GM18867 (cell line): ENCODE results near the gene EMID1.

Experiments
- ATAC-seq: cut with Tn5 transposase; IDR thresholded peaks from one replicate; pipeline ENCODE4 v1.9.1; 2021; ENCODE audit warnings: mild to moderate bottlenecking, moderate library complexity; ENCODE audit not compliant: unreplicated experiment

EMID1 gene

DNA sequence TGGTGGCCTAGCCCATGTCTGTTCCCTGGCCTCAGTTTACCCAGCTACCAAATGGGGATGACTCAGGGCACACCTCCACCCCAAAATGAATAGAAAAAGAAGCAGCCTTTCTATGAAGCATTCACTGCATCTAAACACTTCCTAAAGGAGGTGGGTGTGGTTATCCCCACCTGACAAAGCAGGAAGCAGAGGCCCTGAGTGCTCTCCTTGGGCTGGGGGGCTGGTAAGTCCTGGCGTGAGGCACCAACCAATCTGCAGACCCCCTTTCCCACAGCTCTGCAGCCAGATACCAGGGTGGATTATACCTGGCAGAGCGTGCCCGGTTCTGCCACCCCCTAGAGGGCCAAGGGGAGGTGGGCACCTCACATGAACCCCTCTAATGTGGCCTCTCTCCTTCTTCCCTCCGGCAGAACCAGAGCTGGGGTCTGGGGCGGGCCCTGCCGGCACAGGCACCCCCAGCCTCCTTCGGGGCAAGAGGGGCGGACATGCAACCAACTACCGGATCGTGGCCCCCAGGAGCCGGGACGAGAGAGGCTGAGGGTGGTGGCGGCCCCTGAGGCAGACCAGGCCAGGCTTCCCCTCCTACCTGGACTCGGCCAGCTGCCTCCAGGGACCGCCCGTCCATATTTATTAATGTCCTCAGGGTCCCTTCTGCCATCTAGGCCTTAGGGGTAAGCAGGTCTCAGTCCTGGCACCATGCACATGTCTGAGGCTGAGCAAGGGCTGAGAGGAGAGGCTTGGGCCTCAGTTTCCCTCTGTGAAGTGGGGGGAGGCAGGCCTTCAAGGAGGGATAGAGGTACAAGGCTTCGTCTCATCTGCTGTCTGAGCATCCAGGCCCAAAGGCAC lies 52.9 kb downstream of the EMID1 start:
- no peak for ATAC-seq

DNA sequence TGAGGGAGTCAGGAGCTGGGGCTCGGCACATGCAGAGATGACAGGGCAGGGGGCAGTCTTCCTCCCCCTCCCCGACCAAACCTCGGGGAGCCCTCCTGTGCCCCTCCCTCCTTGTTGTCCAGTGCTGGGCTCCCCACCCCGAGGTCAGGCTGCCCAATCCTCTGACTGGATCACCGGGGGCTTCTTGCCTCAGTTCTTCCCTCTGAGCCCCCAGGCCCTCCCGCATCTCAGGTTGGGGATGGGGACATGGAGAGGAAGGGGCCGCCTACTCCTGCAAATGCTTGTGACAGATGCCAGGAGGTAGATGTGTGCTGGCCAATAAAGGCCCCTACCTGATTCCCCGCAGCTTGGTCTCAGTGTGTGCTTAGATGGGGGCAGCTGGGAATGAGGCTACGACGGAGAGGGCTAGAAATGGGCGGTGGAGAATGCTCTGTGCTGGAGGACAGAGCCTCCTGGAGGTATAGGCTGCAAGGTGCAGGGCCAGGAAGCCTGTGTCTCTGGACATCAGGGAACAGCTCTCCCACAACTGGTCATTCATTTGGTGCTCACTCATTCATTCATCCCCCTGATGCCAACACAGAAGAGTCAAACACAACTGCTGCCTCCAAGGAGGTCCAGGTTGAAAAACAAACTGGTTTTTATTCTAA lies 53.7 kb downstream of the EMID1 start:
- no peak for ATAC-seq

DNA sequence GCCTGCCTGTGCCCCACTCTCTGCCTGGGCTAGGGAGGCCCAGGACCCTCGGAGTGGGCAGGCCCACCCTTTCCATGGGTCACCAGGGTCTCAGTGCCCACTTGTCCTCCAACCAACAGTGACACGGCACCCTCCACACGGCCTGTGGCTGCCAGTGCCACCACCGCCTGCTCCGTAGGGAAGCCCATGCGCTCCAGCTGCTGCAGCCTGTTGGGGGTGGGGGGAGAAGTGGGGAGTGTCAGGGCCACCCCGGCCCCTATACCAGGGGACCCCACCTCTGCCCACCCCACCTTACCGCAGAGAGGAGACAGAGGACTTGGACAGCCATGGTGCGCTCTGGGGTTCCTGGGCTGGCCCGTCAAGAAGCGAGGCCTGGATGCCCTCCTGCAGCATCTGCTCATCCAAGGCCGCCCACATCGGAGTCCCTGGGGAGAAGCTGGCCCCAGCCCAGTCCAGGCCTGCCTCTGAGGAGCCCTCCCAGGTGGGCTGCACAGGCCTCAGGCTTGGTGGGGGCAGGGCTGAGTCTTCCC lies 54.4 kb downstream of the EMID1 start:
- ATAC-seq = no peak

DNA sequence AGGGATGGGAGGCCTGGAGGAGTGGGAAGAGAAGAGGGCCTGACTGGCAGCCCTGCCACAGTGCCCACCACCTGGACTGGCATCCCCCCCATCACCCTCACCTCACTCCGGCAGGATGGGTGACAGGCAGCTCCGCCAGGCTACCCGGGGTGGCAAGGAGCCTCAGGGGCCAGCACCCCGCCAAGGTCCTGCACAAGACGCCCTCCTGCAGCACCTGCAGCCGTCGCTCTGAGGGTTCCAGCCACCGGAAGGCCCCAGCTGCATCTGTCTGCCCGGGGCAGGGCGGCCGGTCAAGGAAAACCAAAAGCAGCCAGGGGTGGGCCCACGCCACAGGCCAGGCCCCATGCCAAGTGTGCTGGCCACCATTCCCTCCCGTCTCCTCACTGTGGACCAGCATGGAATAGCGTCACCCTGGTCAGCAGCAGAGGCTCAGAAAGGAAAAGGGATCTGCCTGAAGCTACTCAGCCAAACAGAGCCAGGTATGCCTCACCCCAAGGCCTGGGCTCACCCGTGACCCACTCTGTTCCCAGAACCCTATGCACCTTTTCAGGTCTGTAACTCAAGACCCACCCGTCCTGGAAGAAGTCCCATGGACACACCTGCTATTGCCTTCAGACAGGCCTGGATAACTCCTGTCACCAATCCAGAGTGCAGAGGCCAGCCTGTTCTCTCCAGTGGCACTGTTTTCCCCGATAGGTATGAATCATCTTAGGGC lies 55.1 kb downstream of the EMID1 start:
- ATAC-seq = no peak

DNA sequence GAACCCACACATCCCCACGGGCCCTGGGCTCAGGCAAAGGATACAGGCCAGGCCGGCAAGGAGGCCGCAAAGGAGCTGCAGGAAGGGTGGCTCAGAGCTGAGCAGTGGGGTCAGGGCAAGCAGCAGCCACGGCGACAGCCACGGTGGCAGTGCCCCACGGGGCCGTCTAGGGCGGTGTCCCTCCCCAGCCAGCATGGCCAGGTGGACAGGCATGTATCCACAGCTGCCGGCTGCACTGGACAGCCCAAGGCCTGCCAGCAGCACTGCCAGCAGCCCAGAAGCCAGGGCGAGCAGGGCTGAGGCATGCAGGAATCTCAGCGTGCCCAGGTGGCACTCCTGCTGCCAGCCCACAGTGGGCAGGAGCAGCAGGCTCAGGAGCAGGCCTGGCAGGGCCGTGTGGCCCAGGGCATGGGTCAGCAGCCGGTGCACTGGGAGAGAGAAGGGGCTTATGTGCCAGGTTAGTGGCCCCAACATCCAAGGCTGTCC lies 58.1 kb downstream of the EMID1 start:
- no peak for ATAC-seq

DNA sequence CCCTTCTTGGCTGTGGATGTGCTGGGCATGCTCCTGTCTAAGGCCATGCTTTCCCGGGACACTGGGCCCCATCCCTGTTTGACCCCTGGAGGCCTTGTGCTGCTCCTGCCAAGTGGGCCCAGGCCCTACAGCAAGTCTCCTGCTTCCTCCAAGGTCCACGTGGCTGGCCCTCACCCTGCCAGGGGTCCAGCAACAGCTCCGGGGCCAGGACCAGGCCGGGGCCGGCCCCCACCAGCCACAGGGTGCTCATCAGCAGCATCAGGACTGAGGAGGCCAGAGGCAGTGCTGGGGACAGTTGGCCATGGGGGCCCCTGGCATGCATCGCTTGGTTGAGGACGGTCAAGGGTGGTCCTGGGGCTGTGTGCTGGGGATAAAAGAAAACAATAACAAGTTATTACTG lies 59.6 kb downstream of the EMID1 start:
- ATAC-seq = no peak

DNA sequence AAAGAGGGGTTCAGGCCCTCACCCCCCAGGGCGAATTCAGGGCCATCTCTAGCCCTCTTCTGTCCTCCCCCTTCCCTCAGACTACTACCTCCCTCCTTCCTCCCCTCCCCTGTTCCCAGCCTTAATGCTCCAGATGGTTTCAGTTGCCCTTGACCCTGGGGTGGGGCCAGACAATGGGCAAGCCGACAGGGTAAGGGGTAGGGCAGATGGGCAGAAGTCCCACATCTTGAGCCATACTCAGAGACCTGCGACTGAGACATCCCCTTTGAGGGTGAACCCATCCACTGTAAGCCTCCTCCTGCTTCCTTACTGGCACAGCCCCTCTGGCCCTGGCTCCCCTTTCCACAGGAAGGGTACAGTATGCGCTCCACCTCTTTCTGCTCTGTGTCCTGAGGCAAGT lies 60.2 kb downstream of the EMID1 start:
- no peak for ATAC-seq

DNA sequence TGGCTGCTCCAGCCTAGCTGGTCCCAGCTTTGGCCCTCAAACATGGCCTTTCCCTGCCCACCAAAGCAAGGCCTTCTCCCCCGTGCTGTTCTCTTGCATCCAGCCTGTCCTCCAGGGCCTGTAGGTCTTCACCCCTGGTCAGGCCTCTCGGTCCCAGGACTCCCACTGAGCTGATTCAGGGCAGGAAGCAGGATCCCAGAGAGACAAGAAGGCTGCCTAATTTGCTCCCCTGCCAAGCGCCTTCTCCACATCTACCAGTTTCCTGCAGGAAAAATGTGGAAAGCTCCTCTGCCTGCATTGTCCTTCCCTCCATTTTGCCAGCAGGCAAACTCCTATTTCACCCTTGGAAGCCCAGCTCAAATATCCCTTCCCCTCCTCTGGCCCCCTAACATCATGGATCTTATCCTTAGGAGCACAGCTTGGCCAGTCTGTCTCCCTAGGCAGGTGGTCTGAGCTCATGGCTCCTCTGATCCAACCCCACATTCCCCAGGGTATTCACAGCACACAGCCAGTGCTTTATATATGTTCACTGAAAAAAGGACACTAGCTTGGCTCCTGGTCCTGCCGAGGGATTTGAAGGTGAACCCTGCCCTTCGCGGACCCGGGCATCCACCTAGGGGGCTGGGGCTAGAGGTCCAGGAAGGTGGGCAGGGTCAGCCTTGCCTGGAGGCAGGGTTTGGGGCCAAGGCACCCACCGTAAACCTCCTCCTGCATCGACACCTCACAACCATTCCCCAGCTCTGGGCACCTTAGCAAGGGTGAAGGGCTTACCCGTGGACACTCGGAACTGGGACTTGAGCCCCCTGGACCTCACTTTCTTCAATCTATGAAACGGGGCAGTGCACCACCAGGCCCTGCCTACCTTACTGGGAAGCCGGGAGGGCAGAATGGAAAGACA lies 61.1 kb downstream of the EMID1 start:
- no peak for ATAC-seq

DNA sequence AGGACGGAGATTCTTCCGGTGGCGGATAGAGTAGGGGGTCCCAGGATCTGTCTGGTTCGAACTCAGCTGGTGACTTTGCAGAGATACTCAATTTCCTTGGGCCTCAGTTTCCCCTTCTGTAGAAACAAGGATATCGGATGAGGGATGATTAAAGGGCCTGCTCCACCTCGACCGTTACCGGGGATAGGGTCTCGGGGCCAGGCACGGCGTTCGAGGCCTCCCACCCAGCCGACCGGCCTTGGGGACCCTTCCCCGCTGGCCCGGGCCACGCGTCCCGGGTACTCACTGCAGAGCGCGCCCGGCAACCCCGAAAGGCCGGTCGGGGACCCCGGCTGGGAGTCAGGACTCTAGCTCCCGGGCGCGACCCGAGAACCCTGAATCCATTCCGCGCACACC lies 61.8 kb downstream of the EMID1 start:
- no peak for ATAC-seq

DNA sequence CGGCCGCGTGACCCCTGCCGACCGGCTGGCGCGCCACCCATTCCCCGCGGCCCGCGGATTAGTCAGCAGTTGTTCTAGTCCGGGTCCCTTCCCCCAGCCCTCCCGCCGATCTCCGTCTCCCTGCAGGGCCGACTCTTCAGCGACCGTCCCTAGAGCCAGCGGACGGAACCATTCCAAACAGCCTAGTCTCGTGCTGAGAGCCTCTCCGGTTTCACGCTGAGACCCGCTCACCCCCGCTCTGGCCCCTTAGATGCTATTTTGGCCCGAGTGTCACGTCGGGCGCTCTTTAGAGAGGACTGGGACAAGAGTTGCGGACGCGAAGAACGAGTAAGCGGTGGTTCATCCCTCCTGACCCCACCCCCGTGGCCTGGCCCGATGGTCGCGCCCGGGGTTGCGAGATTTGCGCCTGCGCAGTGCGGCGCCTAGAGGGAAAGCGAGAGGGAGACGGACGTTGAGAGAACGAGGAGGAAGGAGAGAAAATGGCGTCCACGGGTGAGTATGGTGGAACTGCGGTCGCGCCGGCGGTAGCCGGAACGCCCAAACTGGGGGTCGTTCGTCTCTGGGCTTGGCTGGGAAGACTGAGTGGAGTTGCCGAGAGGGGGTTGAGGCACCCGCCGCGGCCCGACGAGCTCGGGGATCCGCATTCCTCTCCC lies 62.3 kb downstream of the EMID1 start, which contains the start of the genes EWSR1 and RHBDD3:
Gene EWSR1 (plus strand): TSS at position 411 of the 653 bp plus-strand sequence. CDS start 69 bp downstream, at position 480.
Gene RHBDD3 (minus strand): TSS at position 124 of the 653 bp plus-strand sequence. CDS start 2,355 bp downstream, outside the sequence.
- peak; percentile 74 for ATAC-seq

DNA sequence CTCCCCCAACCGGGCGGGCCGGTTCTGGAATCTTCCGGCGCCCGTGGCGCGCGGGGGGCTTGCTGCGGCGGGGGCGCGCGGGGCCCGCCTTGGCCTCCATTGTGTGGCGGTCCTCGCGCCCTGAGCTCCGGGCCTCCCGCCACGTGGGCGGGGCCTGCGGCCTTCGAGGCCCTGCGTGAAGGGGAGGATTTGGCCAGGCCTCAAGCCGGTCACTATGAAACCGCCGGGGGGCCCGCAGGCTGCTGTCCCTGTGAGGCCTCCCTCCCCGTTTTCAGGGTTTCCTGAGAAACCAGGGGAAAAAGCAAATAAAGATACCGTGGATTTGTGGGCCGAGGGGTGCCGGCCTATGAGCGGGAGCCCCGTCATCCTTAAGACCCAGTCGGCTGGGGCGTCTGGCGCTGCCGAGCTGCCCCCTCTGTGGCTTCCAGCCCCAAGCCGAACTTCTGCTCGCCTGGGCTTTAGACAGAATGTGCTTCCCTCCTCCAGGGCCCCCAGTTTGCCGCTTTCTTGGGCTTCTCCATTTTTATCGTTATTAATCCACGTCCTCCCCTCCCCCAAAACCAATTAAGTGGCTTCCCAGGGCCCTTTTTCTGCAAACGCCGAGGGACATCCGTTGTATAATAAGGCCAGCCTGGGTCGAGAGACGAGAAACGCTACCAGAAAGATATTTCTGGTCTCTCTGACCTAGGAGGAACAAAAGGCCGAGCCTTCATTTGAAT lies 63.0 kb downstream of the EMID1 start:
- ATAC-seq = peak; percentile 17

DNA sequence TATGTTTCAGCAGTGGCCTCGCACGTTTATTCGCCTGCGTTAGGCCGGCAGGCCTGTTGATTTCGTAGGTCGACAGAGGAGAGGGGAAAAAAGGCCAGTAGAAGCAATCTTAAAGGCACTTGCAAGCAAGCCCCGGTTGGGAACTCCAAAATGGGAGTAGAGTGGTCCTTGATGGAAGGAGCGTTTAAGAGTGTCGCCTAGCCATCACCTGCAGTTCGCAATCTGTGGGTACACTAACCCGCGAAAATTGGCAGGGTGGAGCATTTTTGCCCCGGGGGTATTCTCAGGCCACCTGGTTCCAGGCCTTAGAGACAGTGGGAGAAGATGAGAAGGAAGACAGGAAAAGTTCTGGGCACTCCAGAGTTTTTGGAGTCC lies 63.5 kb downstream of the EMID1 start:
- ATAC-seq = no peak

DNA sequence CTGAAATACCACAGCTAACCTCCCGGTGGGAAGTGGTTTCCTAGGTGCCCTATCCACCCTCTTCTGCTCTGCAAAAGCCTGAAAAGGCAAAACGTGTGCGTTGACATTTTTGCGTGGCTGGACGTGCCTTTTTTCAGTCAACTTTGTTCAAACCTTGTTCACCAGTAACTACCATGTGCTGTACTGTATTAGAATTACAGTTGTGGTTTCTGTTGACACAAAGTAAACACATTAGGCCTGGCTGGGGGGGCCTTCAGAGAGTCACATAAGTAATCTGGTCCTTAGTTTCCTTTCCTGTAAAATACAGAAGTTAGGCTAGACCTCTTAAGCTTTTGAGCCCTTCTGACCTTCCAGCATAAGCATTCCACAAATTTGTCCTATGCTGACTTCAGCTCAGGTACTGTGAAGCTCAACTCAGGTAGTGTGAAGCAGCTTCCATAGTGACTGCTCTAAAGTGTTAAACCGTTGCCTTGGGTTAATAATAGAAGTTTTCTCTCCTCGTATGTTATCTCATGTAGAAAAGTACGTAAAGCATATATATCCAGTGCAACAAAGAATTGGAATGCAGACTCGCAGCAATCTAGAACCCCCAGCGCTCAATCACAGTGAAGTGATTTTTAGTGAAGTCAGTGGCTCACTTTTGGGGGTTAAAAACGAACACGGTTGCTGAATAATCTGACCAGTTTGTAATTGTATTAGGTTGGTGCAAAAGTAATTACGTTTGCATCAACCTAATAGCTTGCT lies 64.2 kb downstream of the EMID1 start:
- no peak for ATAC-seq

DNA sequence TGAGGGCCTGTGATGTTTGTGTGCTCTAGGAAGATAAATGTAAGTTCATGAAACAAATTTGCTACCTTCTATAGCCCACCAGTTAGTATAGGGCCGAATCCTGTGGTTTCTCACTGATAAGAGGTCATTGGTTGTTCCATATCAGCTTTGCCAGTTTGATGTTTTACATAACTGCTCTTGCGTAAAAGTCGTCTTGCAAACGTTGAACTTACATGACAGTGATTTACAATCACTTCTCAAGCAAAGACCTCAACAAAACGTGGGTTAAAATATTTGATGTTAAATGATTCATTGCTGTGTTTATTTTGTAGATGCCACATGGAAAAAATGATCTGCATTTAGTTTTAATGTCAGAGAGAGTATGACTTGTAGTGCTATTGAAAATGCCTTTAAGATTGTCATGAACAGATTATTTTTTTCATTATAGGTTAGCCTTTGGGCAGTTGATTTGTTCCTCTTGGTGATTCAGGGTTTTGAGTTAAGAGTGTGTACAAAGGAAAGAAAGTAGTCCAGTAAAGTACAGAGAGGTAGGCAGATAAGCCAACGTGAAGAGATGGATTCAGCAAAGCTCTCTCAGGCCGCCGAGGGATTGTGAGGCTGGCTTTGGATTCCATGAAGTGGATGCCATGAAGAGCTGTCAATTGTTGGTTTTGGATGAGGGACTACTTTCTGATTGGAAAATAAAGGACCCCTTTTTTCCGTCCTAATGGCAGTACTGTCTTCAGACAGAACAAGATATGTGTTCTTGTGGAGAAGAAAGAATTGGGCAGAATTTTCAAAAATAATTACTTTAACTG lies 65.0 kb downstream of the EMID1 start:
- ATAC-seq = no peak

DNA sequence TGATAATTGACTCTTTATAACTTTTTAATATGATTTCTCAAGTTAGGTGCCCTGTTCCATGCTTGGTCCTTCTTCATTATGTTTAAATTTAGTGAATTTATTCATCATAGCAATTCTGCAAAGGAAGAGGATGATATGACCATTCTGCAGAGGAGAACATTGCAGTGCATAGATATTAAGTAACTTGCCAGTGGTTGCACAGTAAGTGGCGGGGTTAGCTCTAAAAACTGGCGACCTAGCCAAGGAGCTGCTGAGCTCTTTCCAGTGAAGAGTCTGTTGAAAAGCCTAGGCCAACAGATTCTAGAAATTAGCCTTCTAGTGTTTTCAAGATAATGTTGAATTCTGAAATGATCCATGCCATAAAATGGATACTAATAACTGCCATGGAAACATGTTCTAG lies 66.9 kb downstream of the EMID1 start:
- ATAC-seq = no peak

DNA sequence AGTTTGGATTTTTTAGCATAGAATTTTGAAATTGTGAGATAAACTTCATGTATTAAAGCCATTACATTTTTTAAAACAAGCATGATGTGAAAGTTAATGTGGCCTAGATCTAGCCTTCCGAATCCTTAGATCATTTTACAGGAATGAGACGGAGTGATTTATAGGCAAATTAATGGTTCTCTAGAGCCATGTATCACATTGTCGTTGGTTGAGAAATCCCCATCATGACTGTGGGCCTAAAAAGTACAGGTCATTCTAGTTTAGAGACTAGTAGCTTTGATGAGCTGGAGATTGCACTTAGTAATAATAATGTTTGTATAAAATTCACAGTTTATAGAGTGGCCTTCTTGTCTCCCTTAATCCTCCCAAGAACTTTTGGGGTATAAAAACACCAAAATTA lies 69.5 kb downstream of the EMID1 start:
- no peak for ATAC-seq

DNA sequence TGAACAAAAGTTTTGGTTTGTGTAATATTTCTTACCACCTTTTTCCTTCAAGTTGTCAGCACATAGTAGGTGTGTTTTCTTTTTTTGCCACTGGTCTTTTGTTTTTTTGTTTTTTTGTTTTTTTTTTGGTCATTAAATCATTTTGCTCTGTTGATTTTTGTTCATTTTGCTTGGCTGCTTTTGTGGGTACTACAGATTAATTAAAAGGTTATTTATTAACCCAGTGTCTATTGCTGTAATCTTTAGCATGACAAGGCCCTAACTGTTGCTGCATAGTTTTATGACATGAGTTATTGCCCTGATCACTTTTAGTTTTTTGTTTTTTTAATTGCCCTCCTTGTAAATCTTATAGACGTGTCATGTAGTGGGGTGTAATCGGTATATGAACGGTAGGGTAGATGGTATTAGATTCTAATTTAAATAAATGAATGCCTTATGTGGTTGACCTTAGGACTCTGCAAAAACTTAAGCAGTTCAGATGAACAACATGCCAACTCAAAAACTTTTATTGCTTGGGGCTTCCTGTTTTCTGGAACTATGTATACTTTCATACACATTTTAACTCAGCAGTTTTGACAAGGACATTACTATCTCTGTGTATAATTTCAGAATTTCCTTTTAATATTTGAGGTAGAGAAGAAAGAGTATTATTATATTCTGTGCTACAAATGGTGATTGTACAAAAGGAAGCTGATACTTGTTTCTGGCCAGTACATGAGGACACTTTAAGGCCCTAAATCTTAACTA lies 70.3 kb downstream of the EMID1 start:
- no peak for ATAC-seq
